GM21423 (cell line): ENCODE measurements around the gene ZNRF3.
"Not testable (repeated sequence)": the region's sequence is repeated elsewhere in the genome, so short reads cannot be mapped to it uniquely, and the experiment has no call there.

Source experiments
- ATAC-seq: cut with Tn5 transposase; IDR thresholded peaks from one replicate; pipeline ENCODE4 v1.9.1; 2021; ENCODE audit warnings: mild to moderate bottlenecking, moderate library complexity; ENCODE audit not compliant: unreplicated experiment

The ZNRF3 gene

GRCh38 chr22:28929197-28929596 is 45.8 kb downstream of the ZNRF3 start:
- ATAC-seq: no peak

- no peak for ATAC-seq
Observed at GRCh38 chr22:28930357-28931007, 47.1 kb downstream of the ZNRF3 start.

- ATAC-seq: no peak
Observed at GRCh38 chr22:28931844-28932567, 48.6 kb downstream of the ZNRF3 start.

- no peak for ATAC-seq
Observed at GRCh38 chr22:28933321-28933720, 49.9 kb downstream of the ZNRF3 start.

- ATAC-seq: no peak
Observed at GRCh38 chr22:28934026-28934425, 50.7 kb downstream of the ZNRF3 start.

GRCh38 chr22:28935140-28935539 is 51.8 kb downstream of the ZNRF3 start:
- ATAC-seq: no peak

- no peak for ATAC-seq
Observed at GRCh38 chr22:28935713-28936112, 52.3 kb downstream of the ZNRF3 start.

GRCh38 chr22:28936200-28936599 is 52.8 kb downstream of the ZNRF3 start:
- ATAC-seq: no peak

GRCh38 chr22:28937206-28938025 is 54.0 kb downstream of the ZNRF3 start:
- no peak for ATAC-seq

- no peak for ATAC-seq
Observed at GRCh38 chr22:28938286-28938833, 55.0 kb downstream of the ZNRF3 start.

GRCh38 chr22:28939394-28939793 is 56.0 kb downstream of the ZNRF3 start:
- ATAC-seq: no peak

GRCh38 chr22:28939932-28940331 is 56.6 kb downstream of the ZNRF3 start:
- ATAC-seq: no peak

- no peak for ATAC-seq
Observed at GRCh38 chr22:28940441-28940840, 57.1 kb downstream of the ZNRF3 start.

- ATAC-seq: no peak
Observed at GRCh38 chr22:28942333-28942732, 59.0 kb downstream of the ZNRF3 start.

- no peak for ATAC-seq
Observed at GRCh38 chr22:28942801-28943500, 59.6 kb downstream of the ZNRF3 start.

GRCh38 chr22:28943501-28943879 is 60.1 kb downstream of the ZNRF3 start:
- ATAC-seq: no peak

GRCh38 chr22:28947125-28947524 is 63.8 kb downstream of the ZNRF3 start:
- no peak for ATAC-seq

- no peak for ATAC-seq
Observed at GRCh38 chr22:28948424-28948823, 65.1 kb downstream of the ZNRF3 start.

GRCh38 chr22:28948860-28949551 is 65.6 kb downstream of the ZNRF3 start:
- ATAC-seq: not testable (repeated sequence)

- no peak for ATAC-seq
Observed at GRCh38 chr22:28949788-28950187, 66.4 kb downstream of the ZNRF3 start.
